ENCODE measurements around the gene FARS2. TPM values are rescaled to one million over a fixed set of nuclear protein-coding genes. Genes with fewer than 3 reads are reported as not detected.

The FARS2 gene
- total and polyA plus RNA-seq, 2 donors (not counting 1 experiment from before 2014, with no cell fraction given), result 11.0 to 18.5 TPM

- no peaks in the 10 kb centered on the region for H3K27me3 ChIP-seq (ENCODE audit: control insufficient read depth, insufficient read depth, low read length)
- no peak overlapping the region for H2AFZ ChIP-seq (ENCODE audit: low read length)
- H4K20me1 ChIP-seq (ENCODE audit: control insufficient read depth, extremely low read depth, insufficient read depth, low read length), result no peaks in the 10 kb centered on the region
- H3K79me2 ChIP-seq (ENCODE audit: control insufficient read depth, insufficient read depth, low read length), result no peaks in the 10 kb centered on the region
- H3K9me3 ChIP-seq (ENCODE audit: control insufficient read depth, insufficient read depth, low read depth, low read length), result no peaks in the 10 kb centered on the region
- H3K4me2 ChIP-seq (ENCODE audit: extremely low read depth, insufficient read depth, low read length), result no peak overlapping the region
- no peak overlapping the region for H3K27ac ChIP-seq (ENCODE audit: insufficient read depth, low read length)
- no peaks in the 10 kb centered on the region for H3K36me3 ChIP-seq (ENCODE audit: control insufficient read depth, insufficient read depth, low read length)
- no peaks in the 10 kb centered on the region for H3K4me1 ChIP-seq (ENCODE audit: control insufficient read depth, extremely low read depth, insufficient read depth, low read length)
- DNase-seq (ENCODE audit: low read depth in 2 of 2), result no peak
- TF ChIP-seq, protein P1, sequence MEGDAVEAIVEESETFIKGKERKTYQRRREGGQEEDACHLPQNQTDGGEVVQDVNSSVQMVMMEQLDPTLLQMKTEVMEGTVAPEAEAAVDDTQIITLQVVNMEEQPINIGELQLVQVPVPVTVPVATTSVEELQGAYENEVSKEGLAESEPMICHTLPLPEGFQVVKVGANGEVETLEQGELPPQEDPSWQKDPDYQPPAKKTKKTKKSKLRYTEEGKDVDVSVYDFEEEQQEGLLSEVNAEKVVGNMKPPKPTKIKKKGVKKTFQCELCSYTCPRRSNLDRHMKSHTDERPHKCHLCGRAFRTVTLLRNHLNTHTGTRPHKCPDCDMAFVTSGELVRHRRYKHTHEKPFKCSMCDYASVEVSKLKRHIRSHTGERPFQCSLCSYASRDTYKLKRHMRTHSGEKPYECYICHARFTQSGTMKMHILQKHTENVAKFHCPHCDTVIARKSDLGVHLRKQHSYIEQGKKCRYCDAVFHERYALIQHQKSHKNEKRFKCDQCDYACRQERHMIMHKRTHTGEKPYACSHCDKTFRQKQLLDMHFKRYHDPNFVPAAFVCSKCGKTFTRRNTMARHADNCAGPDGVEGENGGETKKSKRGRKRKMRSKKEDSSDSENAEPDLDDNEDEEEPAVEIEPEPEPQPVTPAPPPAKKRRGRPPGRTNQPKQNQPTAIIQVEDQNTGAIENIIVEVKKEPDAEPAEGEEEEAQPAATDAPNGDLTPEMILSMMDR (conservative IDR thresholded peaks at IDR 0.05 in 1 of 2, IDR thresholded peaks at IDR 0.05 in 1 of 2; ENCODE audit: low read depth in 1 of 2, low read length in 2 of 2), result no peak
- TF ChIP-seq EZH2 (IDR thresholded peaks at IDR 0.05; ENCODE audit: low read length, missing control alignments), result no peak
- no peak overlapping the region for H3K4me3 ChIP-seq (replicated peaks in 1 of 4; ENCODE audit: control extremely low read depth in 1 of 4, insufficient read depth in 1 of 4, low read depth in 3 of 4, low read length in 4 of 4)
- H3K9ac ChIP-seq (ENCODE audit: insufficient read depth, low read length), result no peak overlapping the region
These were observed 45.7 kb downstream of the FARS2 start for GRCh38 chr6:5307058-5307457.

DNA sequence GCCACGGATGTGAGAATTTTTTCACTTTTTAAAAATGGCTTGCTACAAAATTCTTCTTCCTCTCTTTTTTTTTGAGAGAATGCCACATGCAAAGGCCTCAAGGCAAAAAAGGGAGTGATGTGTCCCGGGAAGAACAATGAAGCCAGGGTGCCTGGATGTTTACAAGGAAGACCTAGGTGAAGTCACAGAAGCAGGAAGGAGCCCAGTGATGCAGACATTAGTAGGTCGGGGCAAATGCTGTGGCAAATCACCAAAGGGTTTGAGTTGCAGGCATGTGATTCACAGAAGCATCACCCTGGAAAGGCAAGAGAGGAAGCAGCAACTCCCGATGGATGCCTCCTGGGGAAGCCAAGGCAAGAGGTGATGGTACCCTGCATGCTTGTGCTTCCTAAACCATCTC lies 46.8 kb downstream of the FARS2 start:
- Histone ChIP-seq H3K9me3 (ENCODE audit: control insufficient read depth, insufficient read depth, low read depth, low read length) (no peaks in the 10 kb centered on the region), H3K27me3 (ENCODE audit: control insufficient read depth, insufficient read depth, low read length) (no peaks in the 10 kb centered on the region), H3K36me3 (ENCODE audit: control insufficient read depth, insufficient read depth, low read length) (no peaks in the 10 kb centered on the region), H3K4me3 (replicated peaks in 1 of 4; ENCODE audit: control extremely low read depth in 1 of 4, insufficient read depth in 1 of 4, low read depth in 3 of 4, low read length in 4 of 4) (no peak overlapping the region), H3K4me1 (ENCODE audit: control insufficient read depth, extremely low read depth, insufficient read depth, low read length) (no peaks in the 10 kb centered on the region), H3K4me2 (ENCODE audit: extremely low read depth, insufficient read depth, low read length) (no peak overlapping the region), H3K27ac (ENCODE audit: insufficient read depth, low read length) (no peak overlapping the region), H2AFZ (ENCODE audit: low read length) (no peak overlapping the region), H4K20me1 (ENCODE audit: control insufficient read depth, extremely low read depth, insufficient read depth, low read length) (no peaks in the 10 kb centered on the region), H3K79me2 (ENCODE audit: control insufficient read depth, insufficient read depth, low read length) (no peaks in the 10 kb centered on the region), H3K9ac (ENCODE audit: insufficient read depth, low read length) (no peak overlapping the region)
- TF ChIP-seq EZH2 (IDR thresholded peaks at IDR 0.05; ENCODE audit: low read length, missing control alignments), result no peak
- TF ChIP-seq, protein P1 (conservative IDR thresholded peaks at IDR 0.05 in 1 of 2, IDR thresholded peaks at IDR 0.05 in 1 of 2; ENCODE audit: low read depth in 1 of 2, low read length in 2 of 2), result no peak
- peak in 1 of 2 donors; percentile 4 for DNase-seq (ENCODE audit: low read depth in 2 of 2)

GRCh38 chr6:5314191-5314865 lies 53.0 kb downstream of the FARS2 start:
- no peaks in the 10 kb centered on the region for H3K36me3 ChIP-seq (ENCODE audit: control insufficient read depth, insufficient read depth, low read length)
- H3K9me3 ChIP-seq (ENCODE audit: control insufficient read depth, insufficient read depth, low read depth, low read length), result no peaks in the 10 kb centered on the region
- no peaks in the 10 kb centered on the region for H4K20me1 ChIP-seq (ENCODE audit: control insufficient read depth, extremely low read depth, insufficient read depth, low read length)
- no peak for DNase-seq (ENCODE audit: low read depth in 2 of 2)
- TF ChIP-seq EZH2 (IDR thresholded peaks at IDR 0.05; ENCODE audit: low read length, missing control alignments), result no peak
- TF ChIP-seq, protein P1 (conservative IDR thresholded peaks at IDR 0.05 in 1 of 2, IDR thresholded peaks at IDR 0.05 in 1 of 2; ENCODE audit: low read depth in 1 of 2, low read length in 2 of 2), result no peak
- H3K4me3 ChIP-seq (replicated peaks in 1 of 4; ENCODE audit: control extremely low read depth in 1 of 4, insufficient read depth in 1 of 4, low read depth in 3 of 4, low read length in 4 of 4), result no peak overlapping the region
- no peaks in the 10 kb centered on the region for H3K79me2 ChIP-seq (ENCODE audit: control insufficient read depth, insufficient read depth, low read length)
- no peak overlapping the region for H2AFZ ChIP-seq (ENCODE audit: low read length)
- H3K4me2 ChIP-seq (ENCODE audit: extremely low read depth, insufficient read depth, low read length), result no peak overlapping the region
- H3K4me1 ChIP-seq (ENCODE audit: control insufficient read depth, extremely low read depth, insufficient read depth, low read length), result peaks cover 4% of the 10 kb centered on the region
- no peak overlapping the region for H3K27ac ChIP-seq (ENCODE audit: insufficient read depth, low read length)
- H3K9ac ChIP-seq (ENCODE audit: insufficient read depth, low read length), result no peak overlapping the region
- H3K27me3 ChIP-seq (ENCODE audit: control insufficient read depth, insufficient read depth, low read length), result no peaks in the 10 kb centered on the region

Measured in fibroblast of lung (primary cell).